HCT116 (cell line): ENCODE results near the gene SHC1. TPM values are rescaled to one million over a fixed set of nuclear protein-coding genes. Genes with fewer than 3 reads are reported as not detected.

Experiments
- ATAC-seq: fragments of 200-7000 bp; cut with Tn5 transposase; 2 replicates; pipeline ENCODE4 v1.9.1; 2020; ENCODE audit warnings: mild to moderate bottlenecking, moderate library complexity
- BruUV-seq: library from RNA; stranded (reverse); fragments of 400-500 nt; replicated peaks from 2 replicates; lab custom pipeline; 2021; lab: Mats Ljungman, UMichigan
- CTCF ChIA-PET: fragments of 300-600 bp; sonication (Branson Sonifier 250); formaldehyde crosslinking; loops from one replicate; lab custom pipeline; 2021; ENCODE audit warnings: antibody characterized with exemption; lab: Charles Lee
- POLR2A ChIA-PET: fragments of 300-600, 350-600 bp; sonication (Branson Sonifier 250); formaldehyde crosslinking; loops from one replicate; lab custom pipeline; 2021; ENCODE audit warnings: antibody characterized with exemption; lab: Charles Lee
- RAD21 ChIA-PET, 2 experiments: fragments of 300-600 bp; sonication (Branson Sonifier 250); formaldehyde crosslinking; loops; one replicate each; lab custom pipeline; 2023; ENCODE audit warnings: low total read pairs in 2 of 2; ENCODE audit not compliant: uncharacterized antibody in 2 of 2, unreplicated experiment in 2 of 2, low non-redundant PET in 1 of 2; lab: Charles Lee
- DNase-seq: peaks from one replicate; pipeline ENCODE4 v3.0.0-alpha.2; 2010; ENCODE audit warnings: low read depth, low spot score
- H2AFZ ChIP-seq: fragments of 200-600 bp; shearing (Covaris generic), sonication (generic); 2 replicates; pipeline ENCODE4 v1.6.1; 2017; ENCODE audit warnings: low read depth, mixed run types, mixed read lengths, antibody characterized with exemption, low read length; ENCODE audit not compliant: poor library complexity, severe bottlenecking
- H3K27ac ChIP-seq: 2 replicates; pipeline ENCODE4 v1.5.1; 2012; ENCODE audit warnings: low read depth, low read length
- H3K27me3 ChIP-seq: fragments of 200-600 bp; sonication (generic); 2 replicates; pipeline ENCODE4 v1.6.1; 2016; ENCODE audit warnings: mixed run types, low read length, mixed read lengths; ENCODE audit not compliant: insufficient read depth
- H3K36me3 ChIP-seq, 2 experiments: fragments of 200-500 bp in 1 of 2; fragments of 200-600 bp in 1 of 2; sonication (Bioruptor generic) in 1 of 2; sonication (generic) in 1 of 2; 2 replicates each; pipeline versions ENCODE4 v1.5.1 to v1.6.1; 2014 to 2016; ENCODE audit warnings: low read length in 2 of 2, inconsistent platforms in 1 of 2, mixed read lengths in 1 of 2, mixed run types in 1 of 2; ENCODE audit not compliant: insufficient read depth in 2 of 2, control insufficient read depth in 1 of 2
- H3K4me1 ChIP-seq, 2 experiments: fragments of 200-600 bp in 1 of 2; sonication (generic) in 1 of 2; 2 replicates each; pipeline versions ENCODE4 v1.5.1 to v1.6.1; 2012 to 2017; ENCODE audit warnings: low read length in 2 of 2, inconsistent platforms in 1 of 2, mild to moderate bottlenecking in 1 of 2, mixed read lengths in 1 of 2, mixed run types in 1 of 2, moderate library complexity in 1 of 2; ENCODE audit not compliant: insufficient read depth in 2 of 2, control insufficient read depth in 1 of 2
- H3K4me2 ChIP-seq: fragments of 200-600 bp; sonication (generic); 2 replicates; pipeline ENCODE4 v1.6.1; 2017; ENCODE audit warnings: mixed run types, low read length, mixed read lengths
- H3K4me3 ChIP-seq, 2 experiments: fragments of 200-600 bp in 1 of 2; sonication (generic) in 1 of 2; replicated peaks in 1 of 2; 2 replicates each; pipeline ENCODE4 v1.5.1; 2011 to 2016; ENCODE audit warnings: low read length in 2 of 2, control low read depth in 1 of 2, low read depth in 1 of 2, mild to moderate bottlenecking in 1 of 2, mixed read lengths in 1 of 2, mixed run types in 1 of 2
- H3K79me2 ChIP-seq: fragments of 200-600 bp; sonication (generic); 2 replicates; pipeline ENCODE4 v1.6.1; 2017; ENCODE audit warnings: mild to moderate bottlenecking, mixed run types, low read length, moderate library complexity, mixed read lengths; ENCODE audit not compliant: insufficient read depth
- H3K9ac ChIP-seq: fragments of 200-600 bp; sonication (generic); 2 replicates; pipeline ENCODE4 v1.6.1; 2016; ENCODE audit warnings: low read length, mixed read lengths
- H3K9me2 ChIP-seq: fragments of 200-600 bp; sonication (generic), shearing (Covaris generic); 2 replicates; pipeline ENCODE4 v1.6.1; 2017; ENCODE audit warnings: mixed run types, mild to moderate bottlenecking, moderate library complexity; ENCODE audit not compliant: insufficient read depth
- H3K9me3 ChIP-seq, 2 experiments: fragments of 200-500 bp in 1 of 2; fragments of 200-600 bp in 1 of 2; sonication (Bioruptor generic) in 1 of 2; sonication (generic) in 1 of 2; 2 replicates each; pipeline ENCODE4 v1.6.1; 2014 to 2017; ENCODE audit warnings: low read length in 2 of 2, mixed read lengths in 2 of 2, inconsistent platforms in 1 of 2, low read depth in 1 of 2, mild to moderate bottlenecking in 1 of 2, mixed run types in 1 of 2, moderate library complexity in 1 of 2; ENCODE audit not compliant: control insufficient read depth in 1 of 2, insufficient read depth in 1 of 2
- H4K20me1 ChIP-seq: fragments of 200-600 bp; sonication (generic), shearing (Covaris generic); 2 replicates; pipeline ENCODE4 v1.6.1; 2017; ENCODE audit warnings: mixed run types, mild to moderate bottlenecking, moderate library complexity; ENCODE audit not compliant: insufficient read depth
- ELF1 ChIP-seq: IDR thresholded peaks from 2 replicates; pipeline ENCODE4 v1.6.1; 2012; ENCODE audit warnings: low read depth, borderline replicate concordance
- JUND ChIP-seq: IDR thresholded peaks from 2 replicates; pipeline ENCODE4 v1.6.1; 2012
- POLR2A ChIP-seq: IDR thresholded peaks from 2 replicates; pipeline ENCODE4 v1.7.0; 2011; ENCODE audit warnings: borderline replicate concordance; ENCODE audit not compliant: insufficient read depth, insufficient read length; ENCODE audit errors: extremely low read depth
- POLR2AphosphoS5 ChIP-seq: IDR thresholded peaks from 2 replicates; pipeline ENCODE4 v1.6.1; 2011; ENCODE audit warnings: mild to moderate bottlenecking, low read depth, low read length, moderate library complexity
- YY1 ChIP-seq: IDR thresholded peaks from 2 replicates; pipeline ENCODE4 v1.6.1; 2011; ENCODE audit warnings: low read length, low read depth, moderate library complexity, mild to moderate bottlenecking; ENCODE audit not compliant: insufficient replicate concordance; ENCODE audit errors: extremely low read depth
- ZFX ChIP-seq: fragments of 450-650 bp; IDR thresholded peaks from 2 replicates; pipeline ENCODE4 v1.6.1; 2017
- intact Hi-C: fragments of 100-400 bp; cut with micrococcal nuclease; formaldehyde crosslinking; loops from 2 replicates; pipeline ENCODE4 v1.10.0; 2022
- total RNA-seq: library from RNA; stranded (reverse); gene quantifications from one replicate; pipeline ENCODE4 v1.2.1, GENCODE V29; 2021; ENCODE audit not compliant: unreplicated experiment
- TF ChIP-seq, protein P1 (sequence below): IDR thresholded peaks from 2 replicates; pipeline ENCODE4 v1.6.1; 2012; ENCODE audit warnings: low read depth

The SHC1 gene
- total RNA-seq, 1 experiment from 2014 or later: 148 TPM

DNA sequence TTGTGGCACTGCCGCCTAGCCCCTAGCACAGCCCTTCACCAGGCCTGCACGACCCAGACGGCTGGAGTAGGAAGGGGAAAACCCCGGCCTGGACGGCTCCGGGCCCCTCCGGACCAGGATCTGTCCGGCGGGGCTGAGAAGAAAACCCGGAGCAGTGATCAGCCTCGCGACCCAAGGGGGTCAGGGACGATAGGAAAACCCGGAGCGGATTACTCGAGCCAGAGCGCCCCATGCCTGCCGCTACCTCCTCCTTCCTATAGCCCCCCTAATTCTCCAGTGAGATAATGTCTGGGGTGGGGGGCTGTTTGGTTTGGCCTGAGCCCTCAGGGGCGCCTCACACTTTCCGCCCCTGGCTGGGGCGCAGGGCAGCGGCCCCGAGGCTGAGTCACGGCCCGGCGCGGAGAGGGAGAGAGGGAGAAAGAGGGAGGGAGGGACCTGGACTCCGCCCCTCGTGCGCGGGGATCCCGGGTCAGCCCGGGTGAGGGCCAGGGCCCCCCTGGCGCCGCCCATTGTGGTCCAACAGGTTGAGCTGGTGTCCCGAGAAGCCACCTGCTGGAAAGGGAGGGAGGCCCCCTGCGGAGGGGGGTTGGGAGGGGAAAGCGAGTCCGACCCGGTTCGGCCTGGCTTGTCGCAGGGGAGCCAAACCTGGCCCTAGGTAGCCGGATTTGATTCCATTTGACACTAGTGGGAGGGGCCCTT is 30.3 kb upstream of the SHC1 start:
- ChIA-PET RAD21 (interaction anchor here in 1 of 2 experiments (0.6 kb wide), 1 partner anchor 69 kb away, joined by 4 read pairs; no protein-coding TSS in a partner anchor), CTCF (interaction anchor here (0.9 to 2.6 kb wide), 10 partner anchors 15 to 556 kb away, joined by 3 to 25 read pairs (median 3); partner anchors contain the start of genes ADAM15, FLAD1, PYGO2 and SHC1), POLR2A (interaction anchor here (0.7 to 2.5 kb wide), 8 partner anchors 11 to 67 kb away, joined by 3 to 22 read pairs (median 3); partner anchors contain the start of genes FLAD1 and SHC1)
- H3K27me3 ChIP-seq: no peaks in the 10 kb centered on the region
- DNase-seq (peak; percentile 90), ATAC-seq (peak; percentile 58)
- no peak overlapping the region for H2AFZ ChIP-seq
- no peaks in the 10 kb centered on the region for H3K36me3 ChIP-seq
- peaks cover 26 to 60% of the 10 kb centered on the region in 2 experiments for H3K4me1 ChIP-seq
- no peaks in the 10 kb centered on the region for H3K9me2 ChIP-seq
- H3K4me3 ChIP-seq: peak overlapping the region; percentile 85 to 98
- no TSS peak for BruUV-seq
- H3K4me2 ChIP-seq: peak overlapping the region; percentile 96
- peaks cover 33% of the 10 kb centered on the region for H3K79me2 ChIP-seq
- H3K9me3 ChIP-seq: no peaks in the 10 kb centered on the region
- no peak for TF ChIP-seq ZFX
- peak; percentile 71 for TF ChIP-seq YY1
- peak; percentile 10 for TF ChIP-seq POLR2A
- TF ChIP-seq, protein P1, sequence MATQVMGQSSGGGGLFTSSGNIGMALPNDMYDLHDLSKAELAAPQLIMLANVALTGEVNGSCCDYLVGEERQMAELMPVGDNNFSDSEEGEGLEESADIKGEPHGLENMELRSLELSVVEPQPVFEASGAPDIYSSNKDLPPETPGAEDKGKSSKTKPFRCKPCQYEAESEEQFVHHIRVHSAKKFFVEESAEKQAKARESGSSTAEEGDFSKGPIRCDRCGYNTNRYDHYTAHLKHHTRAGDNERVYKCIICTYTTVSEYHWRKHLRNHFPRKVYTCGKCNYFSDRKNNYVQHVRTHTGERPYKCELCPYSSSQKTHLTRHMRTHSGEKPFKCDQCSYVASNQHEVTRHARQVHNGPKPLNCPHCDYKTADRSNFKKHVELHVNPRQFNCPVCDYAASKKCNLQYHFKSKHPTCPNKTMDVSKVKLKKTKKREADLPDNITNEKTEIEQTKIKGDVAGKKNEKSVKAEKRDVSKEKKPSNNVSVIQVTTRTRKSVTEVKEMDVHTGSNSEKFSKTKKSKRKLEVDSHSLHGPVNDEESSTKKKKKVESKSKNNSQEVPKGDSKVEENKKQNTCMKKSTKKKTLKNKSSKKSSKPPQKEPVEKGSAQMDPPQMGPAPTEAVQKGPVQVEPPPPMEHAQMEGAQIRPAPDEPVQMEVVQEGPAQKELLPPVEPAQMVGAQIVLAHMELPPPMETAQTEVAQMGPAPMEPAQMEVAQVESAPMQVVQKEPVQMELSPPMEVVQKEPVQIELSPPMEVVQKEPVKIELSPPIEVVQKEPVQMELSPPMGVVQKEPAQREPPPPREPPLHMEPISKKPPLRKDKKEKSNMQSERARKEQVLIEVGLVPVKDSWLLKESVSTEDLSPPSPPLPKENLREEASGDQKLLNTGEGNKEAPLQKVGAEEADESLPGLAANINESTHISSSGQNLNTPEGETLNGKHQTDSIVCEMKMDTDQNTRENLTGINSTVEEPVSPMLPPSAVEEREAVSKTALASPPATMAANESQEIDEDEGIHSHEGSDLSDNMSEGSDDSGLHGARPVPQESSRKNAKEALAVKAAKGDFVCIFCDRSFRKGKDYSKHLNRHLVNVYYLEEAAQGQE: no peak
- peak; percentile 82 for TF ChIP-seq POLR2AphosphoS5
- TF ChIP-seq JUND: no peak
- no peak for TF ChIP-seq ELF1
- intact Hi-C loops: loop anchor here (1.0 to 5.0 kb wide), 2 partner anchors 27 to 51 kb away; partner anchors contain the start of genes ADAM15 and CKS1B
- H3K27ac ChIP-seq: peak overlapping the region; percentile 99
- peak overlapping the region; percentile 91 for H3K9ac ChIP-seq
- no peaks in the 10 kb centered on the region for H4K20me1 ChIP-seq
